HCT116 (cell line): ENCODE results near the gene RAET1E. TPM values are rescaled to one million over a fixed set of nuclear protein-coding genes. Genes with fewer than 3 reads are reported as not detected.
A peak's percentile ranks its signal among the peaks of the same experiment; 100 is the strongest.

Experiments
- ATAC-seq: fragments of 200-7000 bp; cut with Tn5 transposase; 2 replicates; pipeline ENCODE4 v1.9.1; 2020; ENCODE audit warnings: mild to moderate bottlenecking, moderate library complexity
- BruUV-seq: library from RNA; stranded (reverse); fragments of 400-500 nt; replicated peaks from 2 replicates; lab custom pipeline; 2021; lab: Mats Ljungman, UMichigan
- CTCF ChIA-PET: fragments of 300-600 bp; sonication (Branson Sonifier 250); formaldehyde crosslinking; loops from one replicate; lab custom pipeline; 2021; ENCODE audit warnings: antibody characterized with exemption; lab: Charles Lee
- POLR2A ChIA-PET: fragments of 300-600, 350-600 bp; sonication (Branson Sonifier 250); formaldehyde crosslinking; loops from one replicate; lab custom pipeline; 2021; ENCODE audit warnings: antibody characterized with exemption; lab: Charles Lee
- RAD21 ChIA-PET, 2 experiments: fragments of 300-600 bp; sonication (Branson Sonifier 250); formaldehyde crosslinking; loops; one replicate each; lab custom pipeline; 2023; ENCODE audit warnings: low total read pairs in 2 of 2; ENCODE audit not compliant: uncharacterized antibody in 2 of 2, unreplicated experiment in 2 of 2, low non-redundant PET in 1 of 2; lab: Charles Lee
- DNase-seq: peaks from one replicate; pipeline ENCODE4 v3.0.0-alpha.2; 2010; ENCODE audit warnings: low read depth, low spot score
- H2AFZ ChIP-seq: fragments of 200-600 bp; shearing (Covaris generic), sonication (generic); 2 replicates; pipeline ENCODE4 v1.6.1; 2017; ENCODE audit warnings: low read depth, mixed run types, mixed read lengths, antibody characterized with exemption, low read length; ENCODE audit not compliant: poor library complexity, severe bottlenecking
- H3K27ac ChIP-seq: 2 replicates; pipeline ENCODE4 v1.5.1; 2012; ENCODE audit warnings: low read depth, low read length
- H3K27me3 ChIP-seq: fragments of 200-600 bp; sonication (generic); 2 replicates; pipeline ENCODE4 v1.6.1; 2016; ENCODE audit warnings: mixed run types, low read length, mixed read lengths; ENCODE audit not compliant: insufficient read depth
- H3K36me3 ChIP-seq, 2 experiments: fragments of 200-500 bp in 1 of 2; fragments of 200-600 bp in 1 of 2; sonication (Bioruptor generic) in 1 of 2; sonication (generic) in 1 of 2; 2 replicates each; pipeline versions ENCODE4 v1.5.1 to v1.6.1; 2014 to 2016; ENCODE audit warnings: low read length in 2 of 2, inconsistent platforms in 1 of 2, mixed read lengths in 1 of 2, mixed run types in 1 of 2; ENCODE audit not compliant: insufficient read depth in 2 of 2, control insufficient read depth in 1 of 2
- H3K4me1 ChIP-seq, 2 experiments: fragments of 200-600 bp in 1 of 2; sonication (generic) in 1 of 2; 2 replicates each; pipeline versions ENCODE4 v1.5.1 to v1.6.1; 2012 to 2017; ENCODE audit warnings: low read length in 2 of 2, inconsistent platforms in 1 of 2, mild to moderate bottlenecking in 1 of 2, mixed read lengths in 1 of 2, mixed run types in 1 of 2, moderate library complexity in 1 of 2; ENCODE audit not compliant: insufficient read depth in 2 of 2, control insufficient read depth in 1 of 2
- H3K4me2 ChIP-seq: fragments of 200-600 bp; sonication (generic); 2 replicates; pipeline ENCODE4 v1.6.1; 2017; ENCODE audit warnings: mixed run types, low read length, mixed read lengths
- H3K4me3 ChIP-seq, 2 experiments: fragments of 200-600 bp in 1 of 2; sonication (generic) in 1 of 2; replicated peaks in 1 of 2; 2 replicates each; pipeline ENCODE4 v1.5.1; 2011 to 2016; ENCODE audit warnings: low read length in 2 of 2, control low read depth in 1 of 2, low read depth in 1 of 2, mild to moderate bottlenecking in 1 of 2, mixed read lengths in 1 of 2, mixed run types in 1 of 2
- H3K79me2 ChIP-seq: fragments of 200-600 bp; sonication (generic); 2 replicates; pipeline ENCODE4 v1.6.1; 2017; ENCODE audit warnings: mild to moderate bottlenecking, mixed run types, low read length, moderate library complexity, mixed read lengths; ENCODE audit not compliant: insufficient read depth
- H3K9ac ChIP-seq: fragments of 200-600 bp; sonication (generic); 2 replicates; pipeline ENCODE4 v1.6.1; 2016; ENCODE audit warnings: low read length, mixed read lengths
- H3K9me2 ChIP-seq: fragments of 200-600 bp; sonication (generic), shearing (Covaris generic); 2 replicates; pipeline ENCODE4 v1.6.1; 2017; ENCODE audit warnings: mixed run types, mild to moderate bottlenecking, moderate library complexity; ENCODE audit not compliant: insufficient read depth
- H3K9me3 ChIP-seq, 2 experiments: fragments of 200-500 bp in 1 of 2; fragments of 200-600 bp in 1 of 2; sonication (Bioruptor generic) in 1 of 2; sonication (generic) in 1 of 2; 2 replicates each; pipeline ENCODE4 v1.6.1; 2014 to 2017; ENCODE audit warnings: low read length in 2 of 2, mixed read lengths in 2 of 2, inconsistent platforms in 1 of 2, low read depth in 1 of 2, mild to moderate bottlenecking in 1 of 2, mixed run types in 1 of 2, moderate library complexity in 1 of 2; ENCODE audit not compliant: control insufficient read depth in 1 of 2, insufficient read depth in 1 of 2
- H4K20me1 ChIP-seq: fragments of 200-600 bp; sonication (generic), shearing (Covaris generic); 2 replicates; pipeline ENCODE4 v1.6.1; 2017; ENCODE audit warnings: mixed run types, mild to moderate bottlenecking, moderate library complexity; ENCODE audit not compliant: insufficient read depth
- CBX3 ChIP-seq: IDR thresholded peaks from 2 replicates; pipeline ENCODE4 v1.6.1; 2012; ENCODE audit warnings: low read depth
- CEBPB ChIP-seq: IDR thresholded peaks from 2 replicates; pipeline ENCODE4 v1.6.1; 2012; ENCODE audit warnings: low read depth
- CTCF ChIP-seq, 3 experiments: fragments of 200-600 bp in 1 of 3; sonication (generic) in 1 of 3; IDR thresholded peaks in 2 of 3; conservative IDR thresholded peaks in 1 of 3; 2 replicates each; pipeline ENCODE4 v1.5.1; 2012 to 2017; ENCODE audit warnings: low read depth in 2 of 3, low read length in 2 of 3, antibody characterized with exemption in 1 of 3, borderline replicate concordance in 1 of 3, control low read depth in 1 of 3, mild to moderate bottlenecking in 1 of 3, mixed read lengths in 1 of 3, mixed run types in 1 of 3, moderate library complexity in 1 of 3; ENCODE audit not compliant: insufficient read depth in 1 of 3
- EZH2 ChIP-seq: fragments of 200-600 bp; sonication (generic); IDR thresholded peaks from 2 replicates; pipeline ENCODE4 v1.6.1; 2017; ENCODE audit warnings: antibody characterized with exemption, mixed run types
- EZH2phosphoT487 ChIP-seq: fragments of 200-600 bp; IDR thresholded peaks from 2 replicates; pipeline ENCODE4 v1.6.1; 2018; ENCODE audit warnings: antibody characterized with exemption, borderline replicate concordance
- FOSL1 ChIP-seq: IDR thresholded peaks from 2 replicates; pipeline ENCODE4 v1.6.1; 2012; ENCODE audit warnings: low read depth
- JUND ChIP-seq: IDR thresholded peaks from 2 replicates; pipeline ENCODE4 v1.6.1; 2012
- POLR2A ChIP-seq: IDR thresholded peaks from 2 replicates; pipeline ENCODE4 v1.7.0; 2011; ENCODE audit warnings: borderline replicate concordance; ENCODE audit not compliant: insufficient read depth, insufficient read length; ENCODE audit errors: extremely low read depth
- RAD21 ChIP-seq: IDR thresholded peaks from 2 replicates; pipeline ENCODE4 v1.6.1; 2012; ENCODE audit warnings: low read depth, mild to moderate bottlenecking
- YY1 ChIP-seq: IDR thresholded peaks from 2 replicates; pipeline ENCODE4 v1.6.1; 2011; ENCODE audit warnings: low read length, low read depth, moderate library complexity, mild to moderate bottlenecking; ENCODE audit not compliant: insufficient replicate concordance; ENCODE audit errors: extremely low read depth
- ZBTB33 ChIP-seq: IDR thresholded peaks from 2 replicates; pipeline ENCODE4 v1.6.1; 2011; ENCODE audit warnings: mild to moderate bottlenecking, low read length, moderate library complexity; ENCODE audit not compliant: insufficient replicate concordance; ENCODE audit errors: extremely low read depth
- ZNF274 ChIP-seq: fragments of 200-500 bp; sonication (Bioruptor generic); IDR thresholded peaks from 2 replicates; pipeline ENCODE4 v1.6.1; 2014; ENCODE audit warnings: mild to moderate bottlenecking, low read depth, low read length, inconsistent platforms
- intact Hi-C: fragments of 100-400 bp; cut with micrococcal nuclease; formaldehyde crosslinking; loops from 2 replicates; pipeline ENCODE4 v1.10.0; 2022
- total RNA-seq: library from RNA; stranded (reverse); gene quantifications from one replicate; pipeline ENCODE4 v1.2.1, GENCODE V29; 2021; ENCODE audit not compliant: unreplicated experiment

The RAET1E gene
- total RNA-seq, 1 experiment from 2014 or later = 3.9 TPM

GRCh38 chr6:149931501-149931900 lies 33.6 kb upstream of the RAET1E start:
- H4K20me1 ChIP-seq = no peaks in the 10 kb centered on the region
- intact Hi-C loops = loop anchor here (5.0 kb wide), 1 partner anchor 406 kb away; no protein-coding TSS in a partner anchor
- H3K4me2 ChIP-seq = no peak overlapping the region
- BruUV-seq = no TSS peak
- peaks cover under 1 to 2% of the 10 kb centered on the region in 2 experiments; a peak in 2 of 4 replicates for H3K4me1 ChIP-seq
- H3K9ac ChIP-seq = no peak overlapping the region
- no peak overlapping the region for H2AFZ ChIP-seq
- POLR2A ChIA-PET = no interaction called here
- H3K79me2 ChIP-seq = no peaks in the 10 kb centered on the region
- DNase-seq (no peak), ATAC-seq (no peak)
- H3K27me3 ChIP-seq = 0 out of 2 replicates have a peak, but pooled peaks cover 4% of the 10 kb centered on the region
- H3K27ac ChIP-seq = no peak overlapping the region
- TF ChIP-seq EZH2phosphoT487 = no peak
- TF ChIP-seq CBX3 = no peak
- no peak for TF ChIP-seq ZNF274
- no peaks in the 10 kb centered on the region for H3K9me3 ChIP-seq
- no peaks in the 10 kb centered on the region for H3K9me2 ChIP-seq
- RAD21 ChIA-PET = no interaction called here
- no peak overlapping the region for H3K4me3 ChIP-seq
- no peaks in the 10 kb centered on the region for H3K36me3 ChIP-seq
- CTCF ChIA-PET = no interaction called here

- Histone ChIP-seq H3K79me2 (no peaks in the 10 kb centered on the region), H3K27me3 (0 out of 2 replicates have a peak, but pooled peaks cover 4% of the 10 kb centered on the region), H4K20me1 (no peaks in the 10 kb centered on the region), H3K4me3 (no peak overlapping the region), H2AFZ (no peak overlapping the region), H3K4me1 (peaks cover 3 to 10% of the 10 kb centered on the region in 2 experiments; a peak in 2 of 4 replicates), H3K36me3 (no peaks in the 10 kb centered on the region), H3K9ac (no peak overlapping the region), H3K9me2 (no peaks in the 10 kb centered on the region), H3K27ac (no peak overlapping the region), H3K9me3 (no peaks in the 10 kb centered on the region), H3K4me2 (no peak overlapping the region)
- CTCF ChIA-PET = interaction anchor here (0.6 to 1.3 kb wide), 6 partner anchors 25 to 143 kb away, joined by 3 to 5 read pairs (median 4); no protein-coding TSS in a partner anchor
- POLR2A ChIA-PET = no interaction called here
- TF ChIP-seq ZBTB33 (no peak), CEBPB (no peak), RAD21 (peak; percentile 44), EZH2 (no peak), POLR2A (no peak), FOSL1 (no peak), YY1 (no peak), ZNF274 (no peak), JUND (no peak), CTCF (IDR thresholded peaks at IDR 0.05 in 2 of 3, conservative IDR thresholded peaks at IDR 0.05 in 1 of 3; ENCODE audit: borderline replicate concordance in 1 of 3, insufficient read depth in 1 of 3, low read depth in 2 of 3, low read length in 2 of 3) (peak; percentile 44 to 81 (median 76); a peak in 5 of 6 replicates)
- no TSS peak for BruUV-seq
- ATAC-seq (peak; percentile 43), DNase-seq (no peak)
- RAD21 ChIA-PET = no interaction called here
- intact Hi-C loops = loop anchor here (5.0 kb wide), 1 partner anchor 902 kb away; no protein-coding TSS in a partner anchor
Measured at GRCh38 chr6:149929422-149929821, 31.5 kb upstream of the RAET1E start.
